ENCODE measurements around the gene PKNOX1.
"Not testable (repeated sequence)": the region's sequence is repeated elsewhere in the genome, so short reads cannot be mapped to it uniquely, and the experiment has no call there.

DNA sequence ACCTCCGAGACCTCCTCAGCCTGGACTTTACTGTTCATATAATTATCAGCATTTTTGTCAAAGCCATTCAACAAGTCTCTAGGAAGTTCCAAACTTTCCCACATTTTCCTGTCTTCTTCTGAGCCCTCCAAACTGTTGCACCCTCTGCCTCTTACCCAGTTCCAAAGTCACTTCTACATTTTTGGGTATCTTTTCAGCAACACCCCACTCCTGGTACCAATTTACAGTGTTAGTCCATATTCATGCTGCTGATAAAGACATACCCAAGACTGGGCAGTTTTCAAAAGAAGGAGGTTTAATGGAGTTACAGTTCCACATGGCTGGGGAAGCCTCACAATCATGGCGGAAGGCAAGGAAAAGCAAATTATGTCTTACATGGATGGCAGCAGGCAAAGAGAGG, 25.7 kb downstream of the PKNOX1 start:
- not testable (repeated sequence) for TF ChIP-seq EZH2 (IDR thresholded peaks at IDR 0.05); POLR2AphosphoS5 (IDR thresholded peaks at IDR 0.05; ENCODE audit: borderline replicate concordance, low read depth, low read length)
